ENCODE data around the gene URI1.

Gene URI1

DNA sequence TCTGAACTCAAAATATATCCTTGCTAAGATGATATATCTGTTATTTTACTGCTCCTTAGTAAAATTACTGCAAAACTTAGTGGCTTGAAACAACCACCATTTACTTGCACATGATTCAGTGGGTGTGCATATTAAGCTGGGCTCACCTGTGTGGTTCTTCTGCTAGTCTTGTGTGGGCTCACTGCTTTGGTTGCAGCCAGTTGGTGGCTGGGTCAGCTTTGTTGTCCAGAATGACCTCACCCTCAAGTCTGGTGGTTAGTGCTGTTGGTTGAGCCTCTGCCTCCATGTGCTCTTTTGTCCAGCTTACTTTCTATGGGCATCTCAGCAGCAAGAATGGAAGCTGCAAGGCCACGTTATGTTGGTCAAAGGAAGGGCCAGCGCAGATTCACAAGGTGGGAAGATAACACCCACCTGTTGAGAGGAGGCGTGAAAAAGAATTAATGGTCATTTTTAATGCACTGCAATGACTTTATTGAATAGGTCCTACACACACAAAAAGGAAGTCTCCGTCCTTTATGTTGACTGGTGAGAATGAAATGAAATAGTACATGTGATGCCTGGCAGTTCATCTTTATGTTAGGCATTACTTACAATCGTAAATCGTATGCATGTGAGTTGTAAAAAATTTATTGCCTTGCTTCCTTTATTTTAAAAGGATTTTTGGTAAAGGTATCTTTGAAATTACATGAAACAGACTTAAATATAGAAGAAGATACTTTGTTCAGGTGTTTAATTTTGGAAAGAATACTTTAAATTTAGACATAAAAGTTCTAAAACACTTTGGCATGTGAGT, 34.3 kb downstream of the URI1 start:
- no peak for DNase-seq

DNA sequence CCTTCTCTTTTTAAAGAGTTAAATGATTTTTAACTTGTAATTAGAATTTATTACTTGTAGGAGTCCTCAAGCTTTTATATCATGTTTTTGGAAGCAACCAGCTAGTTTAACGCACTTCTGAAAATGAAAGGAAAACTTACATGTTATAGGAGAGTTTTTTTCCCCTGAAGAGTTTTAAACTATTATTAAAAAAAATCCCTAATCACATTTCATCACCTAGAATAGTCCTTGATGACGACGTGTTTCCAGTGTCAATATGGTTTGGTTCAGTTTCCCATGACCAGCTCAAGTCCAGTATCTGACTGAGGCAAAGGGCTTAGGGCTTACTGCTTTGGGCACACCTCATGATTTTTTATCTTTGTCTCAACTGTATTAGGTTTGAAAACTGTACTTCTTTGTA, 36.0 kb downstream of the URI1 start:
- no peak for DNase-seq

DNA sequence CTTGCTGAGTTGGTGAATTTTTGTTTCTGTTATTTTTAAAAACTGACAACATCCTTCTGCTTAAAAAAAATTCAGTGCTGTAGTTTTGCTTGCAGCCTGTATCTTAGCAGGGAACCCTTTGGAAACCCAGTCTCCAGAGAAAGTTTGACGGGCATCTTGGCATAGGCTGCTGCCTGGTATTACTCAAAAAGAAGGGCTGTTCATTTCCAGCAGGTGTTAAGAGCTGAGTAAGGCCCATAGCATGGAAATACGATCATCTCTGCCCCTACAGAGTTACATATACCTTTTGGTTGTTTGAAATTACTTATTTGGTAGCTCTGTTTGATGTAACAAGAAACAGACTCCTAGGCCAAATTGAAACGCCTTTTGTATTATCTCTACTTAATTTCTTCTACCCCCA, 41.5 kb downstream of the URI1 start:
- DNase-seq, result no peak

- DNase-seq, result no peak
Measured at GRCh38 chr19:29985196-29985595, 43.2 kb downstream of the URI1 start.

DNA sequence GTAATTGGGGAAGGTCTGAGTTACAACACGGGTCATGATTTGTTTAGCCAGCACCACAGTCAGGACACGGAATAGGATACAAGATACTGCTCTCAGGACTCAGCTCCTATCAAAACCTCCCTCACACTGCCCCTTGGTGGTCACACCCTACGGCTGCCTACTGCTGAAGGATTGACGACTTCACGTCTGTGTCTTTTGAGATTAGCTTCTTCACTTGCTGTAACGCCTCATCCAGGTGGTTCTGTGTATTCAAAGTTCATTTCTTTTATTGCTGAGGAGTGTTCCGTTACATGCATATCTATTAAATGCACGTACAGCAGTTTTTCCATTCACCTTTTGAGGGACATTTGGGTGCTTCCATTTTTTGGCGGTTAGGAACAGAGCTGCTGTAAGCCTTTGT, 46.3 kb downstream of the URI1 start:
- DNase-seq, result no peak

GRCh38 chr19:29992233-29992867, 50.3 kb downstream of the URI1 start:
- DNase-seq, result no peak

DNA sequence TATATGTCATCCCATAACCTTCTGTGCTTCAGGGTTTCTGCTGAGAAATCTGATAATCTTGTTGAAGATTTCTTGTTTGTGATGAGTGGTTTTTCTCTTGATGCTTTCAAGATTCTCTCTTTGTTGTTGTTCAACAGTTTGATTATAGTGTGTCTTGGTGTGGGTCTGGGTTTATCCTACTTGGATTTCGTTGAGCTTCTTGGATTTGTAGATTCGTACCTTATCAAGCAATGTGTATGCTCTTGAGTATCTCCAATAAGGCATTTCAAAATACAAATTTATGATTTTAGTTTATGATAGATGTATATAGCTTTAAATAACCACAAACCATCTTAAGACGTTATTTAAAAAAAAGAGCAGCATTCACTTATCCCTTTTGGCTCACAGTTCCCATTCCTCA, 57.5 kb downstream of the URI1 start:
- no peak for DNase-seq

GRCh38 chr19:30000862-30001261, 58.8 kb downstream of the URI1 start:
- DNase-seq, result no peak

GRCh38 chr19:30001301-30001700, 59.3 kb downstream of the URI1 start:
- DNase-seq, result no peak

- no peak for DNase-seq
Measured at GRCh38 chr19:30001791-30002190, 59.8 kb downstream of the URI1 start.

DNA sequence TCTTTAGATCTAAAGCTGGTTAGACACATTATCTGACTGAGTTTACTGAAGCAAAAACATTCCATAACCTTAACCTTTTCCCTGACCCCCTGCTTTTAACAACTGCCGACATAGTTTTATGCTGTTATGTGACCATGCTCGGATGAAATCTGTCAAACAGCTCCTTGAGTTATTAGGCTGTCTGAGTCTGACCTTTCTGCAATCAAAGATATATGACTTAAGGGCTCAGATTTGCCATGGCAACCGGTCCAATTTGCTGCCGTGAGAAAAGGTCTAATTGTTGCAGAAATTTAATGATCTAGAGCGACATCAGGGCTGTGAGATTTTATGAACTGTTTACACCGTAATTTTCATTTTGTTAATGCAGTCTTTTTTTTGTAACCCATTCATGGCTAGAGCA, 61.8 kb downstream of the URI1 start:
- DNase-seq, result no peak

DNA sequence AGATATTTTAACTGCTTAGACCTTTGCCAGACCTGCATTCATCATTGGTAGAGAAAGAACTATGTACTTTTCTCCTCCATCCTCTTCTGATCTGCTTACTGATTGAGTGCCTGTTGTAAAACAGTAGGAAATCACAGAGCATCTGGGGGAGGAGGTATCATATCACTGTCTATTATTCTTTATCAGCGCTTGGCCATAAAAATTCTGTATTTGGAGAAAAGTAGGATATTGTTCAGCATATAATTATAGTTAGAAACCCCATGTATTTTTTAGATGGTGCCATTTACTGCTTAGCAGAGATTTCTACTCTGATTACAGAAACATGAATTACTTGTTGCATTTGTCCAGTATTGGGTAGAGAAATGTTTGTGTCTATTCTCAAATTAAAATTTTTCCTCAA, 62.4 kb downstream of the URI1 start:
- no peak for DNase-seq

DNA sequence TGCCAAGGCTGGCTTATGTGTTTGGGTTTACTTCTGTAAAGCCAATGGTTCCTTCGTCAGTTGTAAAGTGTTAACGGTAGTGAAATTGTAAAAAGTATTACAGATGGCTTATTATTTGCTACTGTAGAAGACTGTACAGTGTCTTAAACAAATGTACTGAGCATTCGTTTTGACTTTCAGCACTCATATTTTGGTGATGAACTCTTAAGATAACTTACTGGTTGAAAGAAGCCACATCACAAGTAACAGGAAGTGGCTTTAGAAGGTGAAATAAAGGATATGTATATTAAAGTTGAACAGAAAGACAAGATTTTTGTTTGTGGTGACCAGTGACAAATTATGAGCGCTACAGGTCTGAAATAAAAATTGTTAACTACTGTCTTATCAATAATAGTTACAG, 64.2 kb downstream of the URI1 start:
- no peak for DNase-seq

GRCh38 chr19:30008169-30008568, 66.1 kb downstream of the URI1 start:
- no peak for DNase-seq

DNA sequence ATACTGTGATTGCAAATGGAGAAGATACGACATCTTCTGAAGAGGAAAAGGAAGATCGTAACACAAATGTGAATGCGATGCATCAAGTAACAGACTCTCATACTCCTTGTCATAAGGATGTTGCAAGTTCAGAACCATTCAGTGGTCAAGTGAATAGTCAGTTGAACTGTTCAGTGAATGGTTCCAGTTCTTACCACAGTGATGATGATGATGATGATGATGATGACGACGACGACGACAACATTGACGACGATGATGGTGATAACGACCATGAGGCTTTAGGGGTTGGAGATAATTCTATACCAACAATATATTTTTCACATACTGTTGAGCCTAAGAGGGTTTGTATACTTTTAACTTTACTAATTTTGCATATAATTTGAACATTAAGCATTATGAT, 67.0 kb downstream of the URI1 start:
- no peak for DNase-seq

- no peak for DNase-seq
Measured at GRCh38 chr19:30011051-30011578, 69.1 kb downstream of the URI1 start.

DNA sequence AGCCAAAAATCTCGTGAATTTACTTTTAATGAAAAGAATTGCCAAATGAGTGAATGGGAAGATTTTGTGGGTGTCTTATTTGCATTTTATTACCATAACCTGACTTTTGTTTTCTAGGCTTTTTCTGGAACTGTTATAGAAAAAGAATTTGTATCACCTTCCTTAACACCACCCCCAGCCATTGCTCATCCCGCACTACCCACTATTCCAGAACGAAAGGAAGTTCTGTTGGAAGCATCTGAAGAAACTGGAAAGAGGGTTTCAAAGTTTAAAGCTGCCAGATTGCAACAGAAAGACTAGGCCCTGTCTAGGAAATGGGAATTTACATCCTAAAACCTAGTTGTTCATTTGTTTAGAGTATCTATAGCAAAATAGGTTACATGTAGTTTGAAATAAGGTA, 72.7 kb downstream of the URI1 start:
- DNase-seq, result no peak

DNA sequence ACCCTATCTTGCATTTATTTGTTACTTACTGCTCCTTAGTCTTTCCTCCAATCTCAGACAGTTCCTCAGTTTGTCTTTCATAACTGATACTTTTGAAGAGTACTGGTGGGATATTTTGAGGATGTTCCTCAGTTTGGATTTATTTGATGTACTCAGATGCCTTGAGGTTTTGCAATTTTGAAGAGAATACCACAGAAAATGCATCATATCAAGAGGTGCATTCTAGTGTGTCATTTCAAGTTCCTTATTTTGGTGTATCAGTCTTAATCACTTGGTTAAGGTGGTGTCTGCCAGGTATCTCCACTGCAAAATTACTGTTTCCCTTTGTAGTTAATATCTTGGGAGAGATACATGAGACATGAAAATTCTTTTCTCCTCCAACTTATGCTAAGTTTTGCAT, 75.1 kb downstream of the URI1 start:
- DNase-seq, result no peak

- no peak for DNase-seq
Measured at GRCh38 chr19:30020189-30020588, 78.2 kb downstream of the URI1 start.

DNA sequence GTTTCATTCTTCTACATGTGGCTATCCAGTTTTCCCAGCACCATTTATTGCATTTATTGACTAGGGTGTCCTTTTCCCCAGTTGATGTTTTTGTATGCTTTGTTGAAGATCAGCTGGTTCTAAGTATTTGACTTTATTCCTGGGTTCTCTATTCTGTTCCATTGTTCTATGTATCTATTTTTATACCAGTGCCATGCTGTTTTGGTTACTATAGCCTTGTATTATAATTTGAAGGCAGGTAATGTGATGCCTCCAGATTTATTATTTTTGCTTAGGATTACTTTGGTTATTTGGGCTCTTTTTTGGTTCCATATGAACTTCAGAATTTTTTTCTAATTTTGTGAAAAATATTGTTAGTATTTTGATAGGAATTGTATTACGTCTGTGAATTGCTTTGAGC, 80.6 kb downstream of the URI1 start:
- DNase-seq, result no peak

- DNase-seq, result no peak
Measured at GRCh38 chr19:30023330-30023729, 81.3 kb downstream of the URI1 start.

GRCh38 chr19:30024091-30024490, 82.1 kb downstream of the URI1 start:
- DNase-seq, result no peak

DNA sequence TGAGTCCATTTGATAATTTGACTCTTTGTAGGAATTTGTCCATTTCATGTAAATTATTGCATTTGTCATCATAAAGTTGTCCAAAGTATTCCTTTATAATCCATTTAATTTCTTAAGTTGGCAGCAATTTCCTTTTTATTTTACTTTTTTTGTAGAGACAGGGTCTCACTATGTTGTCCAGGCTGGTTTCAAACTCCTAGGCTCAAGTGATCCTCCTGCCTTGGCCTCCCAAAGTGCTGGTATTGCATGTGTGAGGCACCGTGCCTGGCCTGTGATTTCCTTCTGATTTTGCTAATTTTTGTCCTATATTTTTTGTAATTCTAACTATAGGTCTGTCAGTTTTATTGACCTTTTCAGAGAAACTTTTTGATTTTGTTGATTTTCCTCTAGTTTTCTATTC, 84.9 kb downstream of the URI1 start:
- no peak for DNase-seq

DNA sequence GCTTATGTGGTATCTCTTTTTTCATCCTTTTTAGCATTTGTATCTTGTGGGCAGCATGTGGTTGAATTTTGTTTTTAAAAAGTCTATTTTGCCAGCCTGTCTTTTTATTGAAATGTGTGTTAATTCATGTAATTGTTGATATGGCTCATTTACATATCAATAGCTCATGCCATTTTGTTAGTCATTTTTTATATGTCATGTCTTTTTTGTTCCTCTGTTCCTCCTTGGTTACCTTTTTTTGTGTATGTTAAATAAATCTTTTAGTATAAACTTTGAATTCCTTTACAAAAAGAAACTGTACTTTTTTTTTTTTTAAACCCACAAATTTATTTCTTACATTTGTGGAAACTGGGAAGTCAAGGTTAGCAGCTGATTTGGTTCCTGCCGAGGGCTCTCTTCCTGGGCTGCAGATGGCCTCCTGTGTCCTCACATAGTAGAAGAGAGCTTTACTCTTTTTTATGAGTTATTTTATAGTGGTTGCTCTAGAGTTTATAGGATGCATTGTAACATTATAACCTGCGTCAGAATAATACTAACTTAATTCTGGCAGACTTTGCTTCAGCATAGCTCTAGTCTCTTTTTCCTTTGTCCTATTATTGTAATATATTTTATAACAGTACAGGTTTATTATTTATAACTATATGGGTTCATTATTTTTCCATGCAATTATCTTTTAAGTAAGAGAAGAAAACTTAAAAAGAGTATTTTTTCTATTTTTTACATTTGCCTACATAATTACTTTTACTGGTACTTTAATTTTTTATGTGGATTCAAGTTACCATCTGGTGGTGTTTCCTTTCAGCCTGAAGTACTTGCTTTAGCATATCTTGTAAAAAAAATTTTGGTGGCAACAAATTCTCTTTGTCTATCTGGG, 86.3 kb downstream of the URI1 start:
- no peak for DNase-seq

All from KG1 (cell line).